HG02610 (cell line): ENCODE results near the gene CD3E.

Experiments
- ATAC-seq: cut with Tn5 transposase; IDR thresholded peaks from one replicate; pipeline ENCODE4 v1.9.1; 2021; ENCODE audit warnings: mild to moderate bottlenecking, moderate library complexity; ENCODE audit not compliant: unreplicated experiment

CD3E gene

DNA sequence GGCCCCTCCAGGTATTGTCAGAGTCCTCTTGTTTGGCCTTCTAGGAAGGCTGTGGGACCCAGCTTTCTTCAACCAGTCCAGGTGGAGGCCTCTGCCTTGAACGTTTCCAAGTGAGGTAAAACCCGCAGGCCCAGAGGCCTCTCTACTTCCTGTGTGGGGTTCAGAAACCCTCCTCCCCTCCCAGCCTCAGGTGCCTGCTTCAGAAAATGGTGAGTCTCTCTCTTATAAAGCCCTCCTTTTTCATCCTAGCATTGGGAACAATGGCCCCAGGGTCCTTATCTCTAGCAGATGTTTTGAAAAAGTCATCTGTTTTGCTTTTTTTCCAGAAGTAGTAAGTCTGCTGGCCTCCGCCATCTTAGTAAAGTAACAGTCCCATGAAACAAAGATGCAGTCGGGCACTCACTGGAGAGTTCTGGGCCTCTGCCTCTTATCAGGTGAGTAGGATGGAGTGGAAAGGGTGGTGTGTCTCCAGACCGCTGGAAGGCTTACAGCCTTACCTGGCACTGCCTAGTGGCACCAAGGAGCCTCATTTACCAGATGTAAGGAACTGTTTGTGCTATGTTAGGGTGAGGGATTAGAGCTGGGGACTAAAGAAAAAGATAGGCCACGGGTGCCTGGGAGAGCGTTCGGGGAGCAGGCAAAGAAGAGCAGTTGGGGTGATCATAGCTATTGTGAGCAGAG lies at the start of gene CD3E:
CD3E (plus strand) TSS at position 163 of the 681 bp plus-strand sequence; CDS start at position 386, 223 bp downstream.
- no peak for ATAC-seq

- no peak for ATAC-seq
Observed at GRCh38 chr11:118258410-118258809, 46.1 kb upstream of the CD3E start.

DNA sequence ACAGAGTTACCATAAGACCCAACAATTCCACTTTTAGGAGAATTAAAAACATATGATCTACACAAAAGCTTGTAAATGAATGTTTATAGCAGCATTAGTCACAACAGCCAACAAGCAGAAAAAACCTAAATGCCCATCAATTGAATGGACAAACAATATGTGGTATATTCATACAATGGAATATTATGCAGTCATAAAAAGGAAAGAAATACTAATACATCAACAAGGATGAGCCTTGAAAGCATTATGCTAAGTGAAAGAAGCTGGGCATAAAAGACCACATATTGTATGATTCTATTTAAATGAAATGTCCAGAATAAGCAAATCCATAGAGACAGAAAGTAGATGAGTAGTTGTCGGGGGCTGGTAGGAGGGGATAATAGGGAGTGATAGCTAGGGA lies 45.4 kb upstream of the CD3E start:
- no peak for ATAC-seq

GRCh38 chr11:118260353-118260752 lies 44.2 kb upstream of the CD3E start:
- ATAC-seq, result no peak

DNA sequence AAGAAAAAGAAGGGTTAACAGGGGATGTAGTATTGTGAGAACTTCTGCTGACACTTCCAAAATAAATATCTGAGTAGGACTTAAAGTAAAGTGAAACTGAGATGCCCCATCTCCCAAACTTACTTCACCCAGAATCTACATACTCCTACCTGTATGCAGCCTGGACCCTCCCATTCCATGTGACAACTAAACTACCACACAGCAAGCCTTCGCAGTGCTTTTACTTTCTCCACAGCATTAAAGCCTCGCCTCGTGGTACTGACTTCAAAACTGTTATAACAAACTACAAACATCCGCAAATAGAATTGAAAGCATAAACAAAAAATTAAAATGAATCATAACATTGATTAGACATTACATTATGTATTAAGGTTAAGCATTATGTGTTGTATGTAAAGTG lies 41.4 kb upstream of the CD3E start:
- no peak for ATAC-seq

DNA sequence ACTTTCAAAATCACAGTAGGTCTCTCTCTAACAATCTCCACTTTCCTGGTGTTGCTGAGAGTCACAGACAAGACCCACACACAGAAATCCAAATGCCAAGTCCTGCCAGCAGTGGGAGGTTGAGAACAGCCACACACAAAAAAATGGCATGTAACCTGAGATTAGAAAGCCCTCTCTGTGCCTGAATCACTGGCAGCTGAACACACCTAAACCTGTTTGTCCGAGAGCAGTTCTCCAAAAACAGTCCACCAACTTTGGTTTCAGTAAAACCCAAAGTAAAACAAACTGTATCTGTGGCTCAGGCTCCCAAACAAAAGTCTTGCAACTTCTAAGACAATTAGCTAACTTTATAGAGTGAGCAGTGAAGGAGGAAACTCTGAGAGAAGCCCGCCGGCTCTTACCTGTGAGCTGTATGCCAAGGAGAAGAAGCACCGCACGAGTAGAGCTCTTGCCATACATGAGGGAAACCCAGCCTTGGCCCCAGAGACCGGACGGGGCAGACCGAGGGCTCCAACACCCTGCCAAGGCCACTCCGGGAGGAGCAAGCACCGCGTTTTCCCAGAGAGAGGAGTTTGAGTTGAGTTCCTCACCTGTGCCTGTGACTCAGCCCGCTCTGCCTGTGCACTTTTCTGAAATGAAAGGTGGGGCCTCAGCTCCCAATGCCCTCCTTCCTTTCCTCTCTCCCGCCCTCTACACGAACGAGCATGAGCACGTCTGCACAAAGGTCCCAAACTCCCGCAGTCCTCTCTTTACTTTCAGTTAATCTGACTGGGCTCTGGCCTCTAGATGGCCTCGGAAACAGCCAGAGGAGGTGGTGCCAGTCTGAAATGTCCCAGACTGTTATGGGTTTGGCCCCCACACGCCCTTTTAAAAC lies 40.6 kb upstream of the CD3E start, which contains the start of gene MPZL2:
MPZL2 (minus strand) TSS at position 603 of the 874 bp plus-strand sequence; CDS start at position 459, 144 bp downstream.
- no peak for ATAC-seq

- ATAC-seq, result no peak
Observed at GRCh38 chr11:118264569-118265465, 39.7 kb upstream of the CD3E start.

DNA sequence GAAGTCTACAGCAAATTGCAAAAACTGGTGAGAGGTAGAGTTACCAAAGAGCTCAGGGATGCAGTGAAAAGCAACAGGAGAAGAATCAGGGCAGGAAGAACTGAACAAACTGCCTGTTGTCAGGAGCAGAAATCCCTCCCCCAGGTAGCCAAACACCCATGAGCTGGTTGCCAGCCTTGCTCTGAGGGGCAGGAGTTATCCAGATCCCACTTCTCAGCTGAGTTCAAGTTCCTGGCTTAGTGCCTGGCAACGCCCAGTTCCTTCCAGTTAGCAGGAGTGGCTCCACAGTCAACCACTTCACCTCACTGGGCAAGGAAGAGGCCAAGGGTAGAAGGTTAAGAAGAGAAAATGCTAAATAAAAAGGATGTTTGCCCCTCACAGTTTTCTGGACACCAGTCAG lies 38.6 kb upstream of the CD3E start:
- no peak for ATAC-seq

GRCh38 chr11:118267486-118267885 lies 37.0 kb upstream of the CD3E start:
- ATAC-seq, result no peak

- ATAC-seq, result no peak
Observed at GRCh38 chr11:118272001-118272400, 32.5 kb upstream of the CD3E start.

DNA sequence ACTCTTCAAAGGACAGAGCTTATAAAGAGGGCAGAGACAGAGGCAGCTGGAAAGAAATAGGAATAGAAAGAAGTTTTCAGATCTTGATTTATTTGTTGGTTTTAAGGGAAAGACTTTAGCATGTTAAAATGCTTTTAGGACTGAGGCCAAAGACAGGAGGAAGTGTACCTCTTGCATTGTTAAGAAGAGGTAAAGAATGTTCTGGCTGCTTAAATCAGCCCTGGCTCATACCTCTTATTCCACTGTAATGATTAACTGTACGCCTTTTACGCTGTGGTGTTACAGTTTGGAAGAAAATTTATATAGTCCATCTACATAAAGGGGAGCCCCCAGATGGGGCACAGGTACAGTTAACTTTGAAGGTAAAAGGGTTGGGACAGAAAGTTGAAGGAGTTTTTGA lies 30.3 kb upstream of the CD3E start:
- no peak for ATAC-seq

GRCh38 chr11:118275176-118275575 lies 29.4 kb upstream of the CD3E start:
- ATAC-seq, result no peak

DNA sequence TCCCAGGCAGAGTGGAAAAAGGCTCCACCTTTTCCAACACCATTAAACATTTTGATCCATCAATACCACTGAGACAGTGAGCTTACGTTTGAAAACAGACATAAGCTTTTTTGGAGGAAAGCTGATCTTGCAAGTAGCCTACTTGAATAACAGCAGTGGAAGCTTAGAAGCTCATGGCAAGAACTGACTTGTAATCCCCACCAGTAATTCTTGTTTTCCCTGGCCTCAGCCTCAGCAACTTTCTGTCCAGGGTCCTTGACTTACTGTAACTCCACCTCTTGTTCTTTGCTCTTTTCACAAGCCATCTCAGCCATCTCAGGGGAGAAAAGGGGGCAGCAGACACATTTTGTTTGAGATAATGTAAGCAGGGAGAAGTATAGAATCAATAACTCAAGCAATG lies 28.1 kb upstream of the CD3E start:
- ATAC-seq, result no peak

DNA sequence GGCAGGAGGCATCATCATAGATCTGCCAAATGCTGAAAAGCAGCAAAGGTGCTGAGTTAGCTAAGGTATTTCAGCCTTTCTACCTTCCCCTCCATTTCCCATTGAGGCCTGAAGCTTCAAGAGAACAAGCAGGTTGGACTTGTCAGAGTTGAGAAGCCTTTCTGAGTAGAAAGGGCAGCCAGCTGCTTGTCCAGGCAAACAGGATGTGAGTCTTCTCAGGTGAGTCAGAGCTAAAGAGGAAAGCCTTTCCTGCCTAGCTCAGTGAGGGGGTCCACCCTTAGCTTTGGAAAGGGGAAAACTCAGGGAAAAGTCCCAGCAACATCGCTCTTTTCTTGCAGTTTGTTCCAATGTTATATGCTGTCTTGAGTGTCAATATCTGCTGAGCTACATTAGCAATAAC lies 27.2 kb upstream of the CD3E start:
- no peak for ATAC-seq

DNA sequence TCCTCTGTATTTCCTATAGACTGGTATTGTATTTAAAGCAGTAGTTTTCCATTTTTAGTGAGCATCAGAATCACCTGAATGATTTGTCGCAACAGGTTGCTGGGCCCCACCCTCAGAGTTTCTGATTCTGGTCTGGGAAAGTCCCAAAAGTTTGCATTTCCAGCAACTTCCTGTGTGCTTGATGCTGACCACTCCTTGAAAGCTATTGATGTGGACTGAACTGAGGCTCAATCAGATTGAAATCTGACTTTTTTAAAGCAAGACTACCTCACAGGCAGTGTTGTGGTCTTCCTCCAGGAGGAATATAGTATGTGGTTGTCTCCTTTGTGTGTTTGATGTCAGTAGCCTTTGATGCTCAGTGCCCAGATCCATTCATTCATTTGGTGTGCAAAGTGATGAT lies 23.2 kb upstream of the CD3E start:
- ATAC-seq, result no peak

- ATAC-seq, result no peak
Observed at GRCh38 chr11:118282606-118283005, 21.9 kb upstream of the CD3E start.

GRCh38 chr11:118283037-118283636 lies 21.4 kb upstream of the CD3E start:
- no peak for ATAC-seq

- ATAC-seq, result no peak
Observed at GRCh38 chr11:118283756-118284350, 20.7 kb upstream of the CD3E start.

GRCh38 chr11:118286545-118286944 lies 18.0 kb upstream of the CD3E start:
- no peak for ATAC-seq

- ATAC-seq, result no peak
Observed at GRCh38 chr11:118287006-118287405, 17.5 kb upstream of the CD3E start.
